CD4-positive, alpha-beta T cell treated with Interleukin-17A for 1 hour (primary cell): ENCODE data around the gene ACSL3.

ENCODE experiments used
- DNase-seq: peaks from one replicate; pipeline ENCODE4 v3.0.0-alpha.2; 2020

Gene ACSL3

DNA sequence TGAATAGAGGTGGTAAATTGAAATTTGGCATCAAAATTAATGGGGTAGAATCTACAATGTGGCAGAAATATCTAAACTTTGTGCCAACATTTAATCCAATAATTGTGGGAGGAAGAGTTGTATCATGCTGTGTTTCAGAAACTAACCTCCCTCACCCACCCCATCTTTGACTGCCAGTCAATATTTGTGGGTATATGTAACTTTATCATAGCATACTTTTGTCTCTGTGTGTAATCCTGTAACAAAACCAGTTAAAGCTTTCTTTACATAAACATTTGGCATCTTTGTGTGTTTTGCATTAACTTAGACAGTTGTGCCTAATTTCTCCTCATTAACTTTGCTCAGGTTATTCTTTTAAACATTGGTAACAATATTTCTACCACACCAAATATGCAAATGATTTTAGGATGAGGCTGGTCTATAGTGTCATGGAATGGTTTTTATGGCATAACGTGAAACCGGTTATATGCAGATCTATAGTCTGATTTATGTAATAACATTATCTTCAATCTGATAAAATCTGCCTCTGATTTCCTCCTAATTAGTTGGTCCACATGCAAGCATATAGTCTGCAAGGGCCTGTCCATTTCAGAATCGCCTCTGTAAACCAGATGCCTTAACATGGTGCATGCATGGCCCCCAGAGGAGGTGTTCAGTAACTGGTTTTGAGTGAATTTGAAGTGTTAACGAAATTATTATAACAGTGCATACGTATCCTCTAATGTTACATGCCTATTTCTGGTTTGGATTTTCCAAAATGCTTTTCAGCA lies 84.3 kb downstream of the ACSL3 start:
- no peak for DNase-seq

DNA sequence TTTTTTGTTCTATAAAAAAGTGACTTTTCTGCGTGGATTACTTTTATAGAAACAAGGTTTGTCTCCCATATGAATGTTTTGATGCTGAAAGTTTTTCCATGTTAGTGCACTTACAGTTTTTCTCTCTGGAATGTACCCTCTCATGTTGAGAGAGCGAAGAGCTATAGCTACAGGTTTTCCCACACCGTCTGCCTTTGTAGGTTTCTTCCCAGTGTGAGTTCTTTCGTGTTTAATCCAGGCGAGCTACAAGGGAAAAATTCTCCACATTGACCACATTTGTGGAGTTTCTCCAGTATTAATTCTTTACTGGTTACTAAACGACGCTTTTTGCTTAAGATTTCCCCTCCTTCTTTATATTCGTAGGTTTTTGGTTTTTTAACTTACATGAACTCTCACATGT lies 85.1 kb downstream of the ACSL3 start:
- no peak for DNase-seq

DNA sequence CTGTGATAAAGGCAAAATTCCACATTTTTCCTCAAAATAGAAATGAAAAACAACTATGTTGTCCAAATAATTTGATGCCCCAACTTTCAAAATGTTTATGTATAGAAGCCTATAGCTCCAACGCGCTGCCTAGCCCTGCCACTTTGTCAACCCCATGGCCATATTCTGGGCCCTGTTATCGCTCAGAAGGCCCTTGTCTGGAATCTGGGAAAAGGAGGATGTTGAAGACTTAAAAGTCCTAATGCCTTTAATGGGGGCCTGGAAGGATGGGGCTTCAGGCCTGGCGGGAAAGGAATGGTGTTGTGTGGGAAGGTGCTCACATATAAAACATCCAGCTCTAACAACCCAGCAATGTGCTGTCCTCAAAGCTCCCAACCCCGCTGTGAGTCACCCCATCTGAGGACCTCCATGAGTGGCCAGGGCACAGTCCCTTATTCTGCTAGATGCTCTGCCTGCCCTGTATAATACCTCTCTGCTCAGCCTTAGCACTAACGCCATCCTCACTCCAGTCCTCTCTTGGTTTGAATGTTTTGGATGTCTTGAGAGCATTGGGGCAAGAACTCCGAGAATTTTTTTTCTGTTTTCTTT lies 86.0 kb downstream of the ACSL3 start:
- no peak for DNase-seq

DNA sequence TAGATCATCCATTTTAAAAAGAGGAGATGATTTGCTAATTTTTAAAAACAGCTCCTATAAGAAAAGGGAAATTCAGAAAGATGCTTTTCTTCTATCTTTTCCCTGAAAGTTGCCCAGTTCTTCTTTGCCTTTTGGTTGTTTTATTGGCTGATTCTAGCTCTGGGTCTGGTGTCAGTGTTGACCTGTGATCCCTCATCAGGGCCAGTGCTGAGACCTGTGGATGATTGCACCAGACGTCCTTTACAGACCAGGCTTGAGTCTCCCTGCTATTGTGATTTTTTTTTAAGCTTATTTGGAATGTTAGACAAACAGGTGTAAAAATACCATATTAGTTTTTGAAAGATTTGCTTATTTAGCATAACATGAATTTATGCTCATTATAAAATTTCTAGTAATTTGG lies 88.2 kb downstream of the ACSL3 start:
- no peak for DNase-seq

DNA sequence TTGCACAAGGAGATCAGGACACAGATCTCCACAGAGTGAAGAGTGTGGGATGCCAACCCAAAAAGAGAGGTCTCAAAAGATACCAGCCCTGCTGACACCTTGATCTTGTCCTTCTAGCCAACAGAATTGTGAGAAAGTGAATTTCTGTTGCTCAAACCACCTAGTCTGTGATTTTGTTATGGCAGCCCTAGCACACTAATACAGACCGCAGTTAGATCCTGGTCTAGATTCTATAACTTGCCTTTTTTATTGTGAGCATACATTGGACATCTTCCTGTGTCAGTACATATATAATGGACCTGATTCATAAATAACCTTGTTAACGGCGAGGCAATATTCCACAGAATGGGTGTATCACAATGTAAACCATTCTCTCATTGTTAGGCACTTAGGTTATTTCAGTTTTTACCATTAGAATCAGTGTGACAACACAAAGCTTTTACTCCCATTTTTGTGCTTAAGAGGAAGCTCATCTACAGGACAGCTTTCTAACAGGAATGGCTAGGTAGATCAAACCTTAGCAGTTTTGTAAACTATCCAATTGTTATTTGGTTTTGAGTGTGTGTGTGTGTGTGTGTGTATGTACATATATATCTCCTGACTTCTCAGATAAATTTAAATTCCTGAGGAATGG lies 89.0 kb downstream of the ACSL3 start:
- no peak for DNase-seq

DNA sequence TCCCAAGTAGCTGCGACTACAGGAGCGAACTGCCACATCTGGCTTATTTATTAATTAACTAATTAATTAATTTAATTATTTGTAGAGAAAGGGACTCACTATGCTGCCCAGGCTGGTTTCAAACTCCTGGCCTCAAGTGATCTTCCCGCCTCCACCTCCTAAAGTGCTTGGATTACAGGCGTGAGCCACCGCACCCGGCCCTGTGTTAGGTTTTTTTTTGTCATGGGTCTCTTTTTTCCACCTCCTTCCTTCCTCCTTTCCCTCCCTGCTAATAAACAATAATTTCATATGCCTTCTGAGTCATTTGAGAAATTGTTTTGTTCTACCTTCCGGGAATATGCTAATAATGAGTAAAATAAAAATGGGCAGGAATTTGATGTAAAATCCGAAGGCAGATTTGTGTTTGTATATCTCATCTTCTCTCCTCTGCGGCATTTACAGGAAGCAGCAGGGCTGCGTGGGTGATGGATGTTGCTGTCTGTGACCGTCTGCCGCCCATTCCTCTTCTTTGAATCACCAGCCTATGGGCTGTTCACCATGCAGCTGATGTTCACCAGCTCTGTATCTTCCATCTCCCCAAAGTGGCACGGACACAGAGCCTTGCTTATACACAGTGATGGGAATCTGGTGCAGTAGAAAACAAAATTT lies 89.9 kb downstream of the ACSL3 start:
- no peak for DNase-seq

DNA sequence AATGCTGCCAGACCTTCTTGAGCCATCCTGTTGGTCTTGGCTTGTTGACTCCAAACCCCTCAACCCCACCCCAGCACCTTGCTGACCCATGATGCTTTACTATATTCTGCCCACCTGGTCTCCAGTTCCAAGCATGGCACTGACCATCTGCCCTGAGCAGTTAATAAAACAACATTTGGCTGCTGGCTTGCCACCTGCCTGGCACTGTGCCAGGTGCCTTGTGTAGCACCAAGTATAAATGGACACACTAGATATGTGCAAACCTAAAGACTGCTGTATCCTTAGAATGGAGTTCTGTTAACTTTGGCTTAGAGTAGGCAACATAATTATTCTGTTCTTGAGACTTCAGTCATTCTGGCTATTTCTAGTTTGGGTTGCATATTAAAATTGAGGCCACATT lies 91.4 kb downstream of the ACSL3 start:
- DNase-seq: no peak

DNA sequence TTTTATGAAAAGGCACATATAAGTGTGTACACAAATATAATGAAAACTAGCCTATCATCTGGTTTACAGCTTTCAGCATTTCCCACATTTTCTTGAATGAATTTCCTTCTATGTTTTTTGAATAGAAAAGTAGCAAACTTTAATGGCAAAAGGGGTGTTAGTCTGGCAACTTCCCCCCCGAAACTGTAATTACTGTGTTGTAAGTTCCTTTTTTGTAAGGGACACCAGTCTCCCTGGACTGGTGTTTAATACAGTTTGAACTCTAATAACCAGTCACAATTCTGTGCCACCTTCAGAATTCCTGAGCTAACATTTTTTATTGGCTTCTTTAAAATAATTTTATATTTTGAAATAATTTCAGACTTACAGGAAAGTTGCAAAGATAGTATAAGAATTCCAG lies 94.2 kb downstream of the ACSL3 start:
- DNase-seq: no peak

DNA sequence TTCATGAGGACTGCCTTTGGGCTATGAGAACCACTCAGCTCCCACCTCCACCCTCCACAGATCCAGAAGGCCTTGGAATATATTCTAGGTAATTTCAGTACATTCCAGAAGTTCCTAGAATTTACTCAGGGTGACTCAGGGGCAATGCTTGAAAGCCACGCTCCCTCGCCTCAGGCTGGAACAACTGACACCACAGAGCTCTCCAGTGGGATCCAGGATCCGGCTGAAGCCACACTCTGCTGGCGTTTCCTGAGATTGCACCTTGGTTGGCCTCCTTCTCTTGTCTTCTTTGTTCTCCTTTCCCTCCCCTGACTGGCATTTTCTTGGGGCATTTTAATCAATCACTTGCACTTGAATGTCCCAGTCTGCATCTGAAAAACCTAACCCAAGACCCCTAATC lies 98.5 kb downstream of the ACSL3 start:
- DNase-seq: no peak

DNA sequence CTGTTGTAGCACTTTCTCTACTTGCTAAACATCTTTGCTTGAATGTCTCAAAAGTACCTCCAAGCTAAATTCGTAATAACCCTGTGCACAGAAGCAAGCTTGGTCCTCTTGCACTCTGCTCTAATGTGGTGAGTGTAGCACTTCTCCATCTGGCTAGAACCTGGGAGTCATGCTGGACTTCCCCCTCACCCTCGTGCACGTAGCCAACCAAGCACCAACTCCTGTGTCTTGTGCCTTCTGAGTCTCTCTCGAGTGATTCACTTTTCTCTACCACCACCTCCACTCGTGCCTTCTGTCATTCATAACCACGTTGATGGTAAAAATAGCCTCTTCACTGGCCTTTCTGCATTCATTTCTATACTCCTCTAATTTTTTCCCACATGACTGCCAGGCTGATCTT lies 99.3 kb downstream of the ACSL3 start:
- no peak for DNase-seq

DNA sequence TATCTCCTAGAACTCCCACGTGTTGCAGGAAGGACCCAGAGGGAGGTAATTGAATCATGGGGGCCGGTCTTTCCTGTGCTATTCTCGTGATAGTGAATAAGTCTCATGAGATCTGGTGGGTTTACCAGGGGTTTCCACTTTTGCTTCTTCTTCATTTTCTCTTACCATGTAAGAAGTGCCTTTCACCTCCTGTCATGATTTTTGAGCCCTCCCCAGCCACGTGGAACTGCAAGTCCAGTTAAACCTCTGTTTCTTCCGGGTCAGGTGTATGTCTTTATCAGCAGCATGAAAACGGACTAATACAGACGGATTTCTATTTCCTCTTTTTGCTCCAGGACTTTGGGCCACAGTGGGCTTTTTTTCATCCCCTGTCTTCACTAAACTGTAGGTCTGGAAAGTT lies 102.8 kb downstream of the ACSL3 start:
- no peak for DNase-seq

DNA sequence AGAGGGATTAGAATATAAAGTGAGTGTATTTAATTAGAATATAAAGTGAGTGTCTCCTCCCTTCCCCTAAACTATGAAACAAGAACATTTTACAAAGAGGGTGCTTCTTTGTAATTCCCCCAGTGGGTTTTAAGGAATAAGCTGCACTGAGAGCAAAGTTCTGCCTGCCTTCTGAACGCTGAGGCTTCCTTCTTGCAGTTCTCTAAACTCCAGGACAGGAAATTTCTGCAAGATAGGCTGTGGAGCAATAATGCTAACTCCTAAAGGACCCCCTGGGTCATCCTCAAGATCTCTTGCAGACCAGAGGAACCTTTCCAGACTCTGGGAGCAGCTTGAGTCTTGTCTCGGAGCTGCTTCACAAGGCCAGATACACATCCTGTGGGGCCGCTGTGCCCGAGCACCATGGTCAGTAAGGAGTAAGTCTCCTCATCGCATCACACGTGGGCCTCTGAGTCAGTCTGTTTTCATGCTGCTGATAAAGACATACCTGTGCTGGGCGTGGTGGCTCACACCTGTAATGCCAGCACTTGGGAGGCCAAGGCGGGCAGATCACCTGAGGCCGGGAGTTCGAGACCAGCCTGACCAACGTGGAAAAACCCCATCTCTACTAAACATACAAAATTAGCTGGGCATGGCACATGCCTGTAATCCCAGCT lies 103.7 kb downstream of the ACSL3 start:
- no peak for DNase-seq

DNA sequence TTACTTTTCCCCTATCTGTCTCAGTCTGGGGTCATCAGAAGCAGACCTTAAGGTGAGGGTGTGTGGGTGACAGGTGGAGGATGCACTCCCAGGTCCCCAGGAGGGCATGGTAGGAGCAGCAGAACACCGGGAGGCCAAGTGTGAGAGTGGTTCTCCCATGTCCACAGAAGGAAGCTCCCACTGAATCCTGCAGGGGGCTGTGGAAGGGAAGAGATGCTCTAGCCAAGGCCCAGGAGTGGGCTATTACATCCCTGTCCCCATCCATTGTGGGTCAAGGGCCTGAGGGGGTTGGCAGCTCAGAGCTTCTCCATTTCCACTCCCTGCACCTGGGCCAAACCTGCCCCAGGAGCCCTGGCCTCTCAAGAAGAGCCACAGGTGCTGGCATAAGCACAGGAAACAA lies 104.7 kb downstream of the ACSL3 start:
- no peak for DNase-seq

DNA sequence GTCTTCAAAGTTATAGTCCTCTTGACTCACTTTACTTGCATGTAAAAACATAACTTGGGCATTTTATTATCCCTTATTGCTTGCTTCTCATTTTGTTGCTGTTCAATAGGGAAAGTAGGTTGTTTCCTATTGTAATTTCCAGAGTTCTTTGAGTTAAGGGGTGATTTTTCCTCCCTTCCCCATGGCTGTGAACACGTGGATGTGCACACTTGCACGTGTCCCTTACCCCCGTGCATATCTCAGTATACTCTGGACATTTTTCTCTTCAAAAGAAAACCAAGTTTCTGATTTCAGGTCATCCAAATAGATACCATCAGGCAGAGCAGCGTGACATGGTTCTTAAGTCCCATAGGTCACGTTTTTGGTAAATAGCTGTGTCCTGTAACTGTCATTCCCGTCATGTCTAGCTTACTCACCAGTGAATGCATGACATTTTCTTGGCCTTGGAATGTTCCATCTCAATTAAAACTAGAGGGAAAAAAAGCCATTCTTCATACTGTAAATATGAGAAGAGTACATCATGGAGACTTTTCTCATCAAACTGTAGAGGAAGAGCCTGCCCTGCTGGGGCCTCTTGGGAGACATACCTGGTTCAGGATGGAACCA lies 107.8 kb downstream of the ACSL3 start:
- no peak for DNase-seq

DNA sequence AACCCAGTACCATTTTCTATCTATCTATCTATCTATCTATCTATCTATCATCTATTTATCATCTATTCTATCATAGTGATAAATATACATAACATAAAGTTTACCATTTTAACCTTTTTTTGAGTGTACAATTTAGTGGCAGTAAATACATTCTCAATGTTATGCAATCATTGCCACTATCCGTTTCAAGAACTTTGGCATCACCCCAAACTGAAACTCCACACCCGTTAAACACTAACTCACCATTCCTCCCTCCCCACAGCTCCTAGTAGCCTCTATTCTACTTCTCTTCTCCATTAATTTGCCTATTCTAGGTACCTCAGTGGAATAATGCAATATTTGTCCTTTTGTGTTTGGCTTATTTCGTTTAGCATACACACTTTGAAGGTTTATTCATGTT lies 108.7 kb downstream of the ACSL3 start:
- no peak for DNase-seq

DNA sequence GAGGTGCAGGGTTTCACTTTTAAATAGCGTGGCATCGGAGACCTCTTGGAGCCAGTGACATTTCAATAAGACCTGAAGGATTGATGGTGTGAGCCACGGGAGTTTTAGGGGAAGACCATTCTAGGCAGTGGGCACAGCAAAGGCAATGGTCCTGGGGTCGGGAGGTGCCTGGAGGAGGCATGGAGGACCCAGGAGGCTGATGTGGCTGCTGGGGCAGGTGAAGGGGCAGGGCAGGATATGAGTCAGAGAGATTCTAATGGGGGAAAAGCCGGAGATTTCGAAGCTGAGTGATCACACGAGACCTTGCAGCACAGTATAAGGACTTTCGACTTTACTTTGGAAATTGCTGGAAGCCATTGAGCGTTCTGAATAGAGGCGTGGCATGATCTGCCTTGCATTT lies 111.6 kb downstream of the ACSL3 start:
- no peak for DNase-seq

DNA sequence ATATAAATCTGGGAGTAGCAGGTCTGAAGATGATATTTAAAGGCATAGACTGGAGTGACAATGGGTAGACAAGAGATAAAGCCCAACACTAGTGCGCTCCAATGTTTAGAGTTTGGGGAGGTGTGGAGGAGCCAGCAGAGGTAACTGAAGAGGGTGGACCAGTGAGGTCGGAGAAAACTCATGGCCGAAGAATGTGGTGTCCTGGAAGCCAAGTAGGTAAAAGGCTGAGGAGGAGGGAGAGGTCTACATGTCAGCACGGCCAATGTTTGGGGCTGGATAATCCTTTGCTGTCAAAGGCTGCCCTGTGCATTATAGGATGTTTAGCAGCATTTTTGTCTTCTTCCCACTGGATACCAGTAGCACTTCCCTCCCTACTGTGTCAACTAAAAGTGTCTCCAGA lies 112.4 kb downstream of the ACSL3 start:
- no peak for DNase-seq

DNA sequence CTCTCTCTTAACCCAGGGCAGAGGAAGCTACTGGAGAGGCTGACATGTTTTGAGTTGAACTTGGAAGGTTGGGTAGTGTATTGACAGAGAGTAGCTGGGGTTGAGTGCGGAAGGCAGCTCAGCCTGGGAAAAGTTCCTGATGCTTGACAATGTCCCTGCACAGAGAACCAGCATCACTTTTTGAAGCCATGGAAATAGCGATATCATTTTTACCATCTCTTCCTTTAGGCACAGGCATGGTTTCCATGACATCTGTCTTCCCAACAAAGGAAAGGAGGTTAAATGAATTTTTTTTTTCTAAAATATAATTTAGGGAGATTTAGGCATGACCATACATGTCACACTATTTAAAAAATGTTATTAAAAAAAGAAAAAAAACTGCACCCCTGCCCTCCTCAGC lies 112.9 kb downstream of the ACSL3 start:
- no peak for DNase-seq

DNA sequence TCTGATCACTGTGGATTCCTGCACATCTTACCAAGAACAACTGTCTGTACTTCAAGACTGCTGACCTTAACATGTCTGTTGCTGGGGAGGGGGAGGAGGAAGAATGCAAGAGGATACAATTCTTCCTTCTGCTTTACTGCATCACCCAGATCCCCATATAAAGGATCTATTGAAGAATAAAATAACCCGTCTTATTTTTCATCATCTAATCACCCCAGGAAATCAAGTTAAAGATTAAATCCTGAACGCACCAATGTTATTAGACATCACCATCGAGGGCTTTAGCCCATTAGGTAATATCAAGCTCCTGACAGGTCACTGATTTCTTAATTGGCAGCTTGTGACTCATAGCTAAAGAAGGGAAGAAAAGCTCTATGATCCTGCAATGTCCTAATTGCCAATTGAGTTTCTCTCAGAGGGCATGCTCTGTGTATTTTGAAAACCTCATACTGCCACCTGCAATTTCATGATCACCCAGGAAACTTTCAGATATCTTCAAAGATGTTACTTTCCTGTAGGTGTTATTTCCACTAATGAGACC lies 115.8 kb downstream of the ACSL3 start:
- no peak for DNase-seq

DNA sequence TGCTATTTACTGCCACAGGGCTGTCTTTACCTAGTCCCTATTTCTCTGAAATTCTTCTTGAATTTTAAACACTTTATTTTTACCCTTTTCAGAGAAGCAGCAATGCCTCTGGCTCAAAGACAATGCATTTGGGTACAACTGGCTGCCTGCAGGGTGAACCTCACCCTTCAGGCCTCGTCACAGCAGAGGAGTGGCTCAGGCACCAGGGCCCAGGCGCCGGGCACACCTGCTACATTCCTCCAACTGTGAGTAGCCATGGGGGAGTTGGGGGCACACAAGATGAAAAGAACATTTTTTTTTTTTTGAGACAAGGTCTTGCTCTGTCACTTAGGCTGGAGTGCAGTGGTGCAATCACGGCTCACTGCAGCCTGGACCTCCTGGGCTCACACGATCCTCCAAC lies 116.3 kb downstream of the ACSL3 start:
- no peak for DNase-seq

DNA sequence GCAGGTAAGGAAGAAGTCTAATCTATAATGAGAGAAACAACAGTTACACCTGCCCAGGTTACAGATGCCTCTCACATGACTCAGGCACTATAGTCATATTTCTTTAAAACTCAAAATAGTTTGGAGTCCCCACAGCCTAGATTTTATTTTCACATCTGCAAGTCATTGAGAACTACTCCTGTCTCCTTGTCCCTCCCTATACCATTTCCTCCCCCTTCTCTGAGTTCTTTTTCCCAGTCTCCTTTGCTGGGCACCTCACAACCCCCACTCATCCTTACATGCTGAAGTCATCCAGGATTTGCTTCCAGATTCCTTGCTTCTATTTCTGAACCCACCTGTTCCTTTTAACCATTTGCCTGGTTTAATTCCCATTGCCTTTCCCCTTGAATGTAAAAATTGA lies 118.0 kb downstream of the ACSL3 start:
- no peak for DNase-seq

DNA sequence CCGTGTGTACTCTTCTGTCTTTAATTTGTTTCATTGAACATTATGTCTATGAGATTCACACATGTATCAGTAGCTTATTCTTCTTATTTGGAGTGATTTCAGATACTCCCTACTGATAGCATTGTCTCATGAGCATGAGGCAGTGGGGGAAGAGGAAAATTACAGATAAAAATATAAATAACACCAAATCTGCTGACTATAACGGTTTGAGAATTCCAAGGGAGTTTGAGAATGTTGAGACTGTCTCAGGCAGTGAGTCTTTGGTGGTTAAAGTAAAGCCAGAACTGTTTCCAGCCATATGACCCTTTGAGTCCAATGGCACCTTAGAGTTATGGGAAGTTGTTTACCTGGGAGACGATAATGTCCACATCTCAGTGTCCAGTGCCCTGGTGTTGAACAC lies 118.6 kb downstream of the ACSL3 start:
- DNase-seq: no peak
